ENCODE measurements around the gene KHK.
A peak's percentile ranks its signal among the peaks of the same experiment; 100 is the strongest.

KHK gene

GRCh38 chr2:27133195-27133875, 46.8 kb downstream of the KHK start:
- H3K4me3 ChIP-seq (ENCODE audit: low read length): peak overlapping the region; percentile 74
- no peak for TF ChIP-seq CTCF (IDR thresholded peaks at IDR 0.05; ENCODE audit: insufficient read depth, low read depth, low read length, missing control alignments)
- DNase-seq (ENCODE audit: low read depth): no peak

GRCh38 chr2:27133905-27134780, 47.6 kb downstream of the KHK start, which contains the start of gene PREB:
TSS of gene PREB (minus strand) at chr2:27134636. CDS start at chr2:27134421, 215 bp downstream.
- H3K4me3 ChIP-seq (ENCODE audit: low read length): peak within 1 kb of the TSS; percentile 74
- TF ChIP-seq CTCF (IDR thresholded peaks at IDR 0.05; ENCODE audit: insufficient read depth, low read depth, low read length, missing control alignments): no peak
- DNase-seq (ENCODE audit: low read depth): peak; percentile 94

GRCh38 chr2:27134781-27135477, 48.4 kb downstream of the KHK start:
- H3K4me3 ChIP-seq (ENCODE audit: low read length): peak overlapping the region; percentile 20
- no peak for DNase-seq (ENCODE audit: low read depth)
- TF ChIP-seq CTCF (IDR thresholded peaks at IDR 0.05; ENCODE audit: insufficient read depth, low read depth, low read length, missing control alignments): no peak

- no peak for DNase-seq (ENCODE audit: low read depth)
- TF ChIP-seq CTCF (IDR thresholded peaks at IDR 0.05; ENCODE audit: insufficient read depth, low read depth, low read length, missing control alignments): no peak
- H3K4me3 ChIP-seq (ENCODE audit: low read length): no peak overlapping the region
These were observed 48.9 kb downstream of the KHK start for GRCh38 chr2:27135478-27135955.

- H3K4me3 ChIP-seq (ENCODE audit: low read length): no peak overlapping the region
- no peak for DNase-seq (ENCODE audit: low read depth)
- TF ChIP-seq CTCF (IDR thresholded peaks at IDR 0.05; ENCODE audit: insufficient read depth, low read depth, low read length, missing control alignments): no peak
These were observed 50.2 kb downstream of the KHK start for GRCh38 chr2:27136751-27137150.

- H3K4me3 ChIP-seq (ENCODE audit: low read length): no peak overlapping the region
- TF ChIP-seq CTCF (IDR thresholded peaks at IDR 0.05; ENCODE audit: insufficient read depth, low read depth, low read length, missing control alignments): no peak
- DNase-seq (ENCODE audit: low read depth): no peak
These were observed 50.9 kb downstream of the KHK start for GRCh38 chr2:27137322-27137935.
